ENCODE results near the gene CCDC138.

DNA sequence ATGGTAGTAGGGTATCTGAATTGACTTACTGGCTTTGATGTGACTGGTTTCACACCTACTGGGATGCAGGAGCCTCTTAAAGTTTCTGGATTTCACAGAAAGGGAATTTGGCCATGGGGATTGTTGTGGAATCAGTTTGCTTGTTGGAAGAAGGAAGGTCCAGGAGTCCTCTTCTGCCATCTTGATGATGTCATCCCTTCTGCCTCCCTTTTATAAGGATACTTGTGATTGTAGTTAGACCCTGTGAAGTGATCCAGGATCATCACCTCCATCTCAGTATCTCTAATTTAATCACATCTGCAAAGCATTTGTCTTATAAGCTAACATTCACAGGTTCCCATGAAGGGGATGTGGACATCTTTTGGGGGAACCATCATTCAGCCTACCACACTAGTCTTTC lies 79.5 kb downstream of the CCDC138 start:
- TF ChIP-seq CTCF (conservative IDR thresholded peaks at IDR 0.05; ENCODE audit: low read depth, low read length) (no peak), EZH2 (IDR thresholded peaks at IDR 0.05; ENCODE audit: low read length, unreplicated experiment) (no peak)
